HG03159 (cell line): ENCODE results near the gene GIMAP5.
"Not testable (repeated sequence)": the region's sequence is repeated elsewhere in the genome, so short reads cannot be mapped to it uniquely, and the experiment has no call there.

Experiments
- ATAC-seq: cut with Tn5 transposase; IDR thresholded peaks from one replicate; pipeline ENCODE4 v1.9.1; 2021; ENCODE audit warnings: mild to moderate bottlenecking, moderate library complexity; ENCODE audit not compliant: unreplicated experiment

Gene GIMAP5

DNA sequence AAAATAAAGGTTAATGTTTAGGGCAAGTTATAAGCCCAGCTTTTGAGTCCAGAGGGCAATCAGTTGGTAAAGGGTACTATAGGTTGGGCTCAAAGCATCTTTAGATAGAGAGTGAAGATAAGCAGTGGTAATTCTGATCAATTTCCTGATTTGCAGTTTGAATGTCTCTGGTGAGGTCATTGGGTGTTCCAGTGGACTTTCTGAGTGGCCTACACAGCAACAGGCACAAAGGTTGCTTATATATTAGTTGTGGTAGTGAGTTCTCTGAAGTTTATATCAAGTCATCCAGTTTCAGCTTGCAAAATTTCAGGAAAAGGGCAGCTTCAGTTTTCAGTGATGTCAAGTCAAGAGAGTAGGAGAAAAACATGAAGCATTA is 29.1 kb downstream of the GIMAP5 start:
- ATAC-seq: no peak

DNA sequence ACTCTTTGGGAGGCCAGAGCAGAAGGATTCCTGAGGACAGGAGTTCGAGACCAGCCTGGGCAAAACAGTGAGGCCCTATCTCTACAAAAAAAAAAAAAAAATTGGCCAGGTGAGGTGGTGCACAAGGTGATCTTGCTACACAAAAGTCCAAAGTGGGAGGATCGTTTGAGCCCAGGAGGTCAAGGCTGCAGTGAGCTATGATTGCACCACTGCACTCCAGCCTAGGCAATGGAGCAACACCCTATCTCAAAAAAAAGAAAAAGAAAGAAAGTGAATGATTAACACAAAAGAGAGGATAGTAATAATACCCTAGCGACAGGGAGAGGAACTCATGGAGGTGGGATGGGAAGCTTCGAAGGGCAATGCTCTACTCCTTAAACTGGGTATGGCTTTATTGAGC is 32.5 kb downstream of the GIMAP5 start:
- no peak for ATAC-seq

DNA sequence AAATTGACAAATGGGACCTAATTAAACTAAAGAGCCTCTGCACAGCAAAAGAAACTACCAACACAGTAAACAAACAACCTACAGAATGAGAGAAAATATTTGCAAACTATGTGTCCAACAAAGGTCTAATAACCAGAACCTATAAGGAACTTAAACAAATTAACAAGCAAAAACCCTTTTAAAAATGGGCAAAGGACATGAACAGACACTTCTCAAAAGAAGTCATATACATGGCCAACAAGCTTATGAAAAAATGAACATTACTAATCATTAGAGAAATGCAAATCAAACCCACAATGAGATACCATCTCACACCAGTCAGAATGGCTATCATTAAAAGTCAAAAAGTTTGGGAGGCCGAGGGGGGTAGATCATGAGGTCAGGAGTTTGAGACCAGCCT is 36.9 kb downstream of the GIMAP5 start:
- not testable (repeated sequence) for ATAC-seq

DNA sequence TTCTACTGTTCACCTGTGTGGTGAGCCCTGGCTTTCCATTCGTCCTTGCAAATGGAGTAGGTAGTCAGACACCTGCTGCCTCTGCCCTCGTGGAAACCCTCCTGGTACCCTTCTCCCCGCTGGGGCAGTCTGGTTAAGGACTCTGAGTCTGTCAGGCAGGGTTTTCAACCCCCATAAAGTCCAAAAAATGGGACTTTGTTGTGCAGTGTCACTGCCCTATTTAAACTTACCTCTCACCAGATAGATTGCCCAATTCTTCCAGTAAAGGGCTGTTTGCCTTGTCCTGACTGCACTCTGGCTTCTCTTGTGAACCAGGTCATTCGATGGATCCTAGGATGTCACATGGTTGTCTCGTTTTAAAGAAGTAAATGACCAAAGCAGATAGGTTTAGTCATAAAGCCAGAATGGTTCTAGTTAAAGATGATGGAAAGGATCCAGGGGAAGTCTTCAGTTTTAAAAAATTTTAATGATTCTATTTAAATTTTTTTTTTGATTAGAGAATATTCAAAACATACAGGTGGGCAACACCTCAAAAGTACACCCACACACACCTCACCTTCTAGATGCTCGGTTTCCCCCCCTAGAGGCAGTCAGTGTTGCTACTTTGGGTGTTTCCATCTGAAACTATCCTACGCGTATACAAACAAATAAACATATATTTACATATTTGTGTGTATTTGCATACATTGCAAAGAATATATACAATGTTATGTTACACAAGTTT is 41.0 kb downstream of the GIMAP5 start:
- ATAC-seq: no peak

DNA sequence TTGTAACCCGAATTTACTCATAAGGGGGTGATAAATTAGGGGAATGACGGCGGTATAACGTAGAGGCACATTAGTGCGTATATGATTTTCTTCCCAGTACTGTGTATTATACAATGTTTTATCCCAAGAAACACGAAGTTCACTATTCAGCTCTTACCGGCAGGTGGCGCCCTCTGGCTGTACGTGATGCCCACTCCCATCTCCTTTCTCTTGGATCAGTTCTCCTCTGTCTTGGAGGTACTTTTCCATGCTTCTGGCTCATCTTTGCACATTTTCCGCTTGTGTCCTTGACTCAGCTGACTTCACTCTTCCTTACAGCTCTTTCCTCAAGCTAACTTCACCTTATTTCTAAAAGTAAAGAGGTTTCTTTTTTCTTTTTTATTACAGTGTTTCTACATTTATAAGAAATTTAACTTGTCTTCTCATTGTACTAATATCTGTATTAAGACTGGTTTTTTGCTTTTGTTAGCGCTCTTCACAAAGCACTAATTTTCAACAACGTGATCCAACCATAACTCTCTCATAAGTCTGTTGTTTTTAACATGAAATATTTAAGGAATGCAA is 41.6 kb downstream of the GIMAP5 start:
- no peak for ATAC-seq

DNA sequence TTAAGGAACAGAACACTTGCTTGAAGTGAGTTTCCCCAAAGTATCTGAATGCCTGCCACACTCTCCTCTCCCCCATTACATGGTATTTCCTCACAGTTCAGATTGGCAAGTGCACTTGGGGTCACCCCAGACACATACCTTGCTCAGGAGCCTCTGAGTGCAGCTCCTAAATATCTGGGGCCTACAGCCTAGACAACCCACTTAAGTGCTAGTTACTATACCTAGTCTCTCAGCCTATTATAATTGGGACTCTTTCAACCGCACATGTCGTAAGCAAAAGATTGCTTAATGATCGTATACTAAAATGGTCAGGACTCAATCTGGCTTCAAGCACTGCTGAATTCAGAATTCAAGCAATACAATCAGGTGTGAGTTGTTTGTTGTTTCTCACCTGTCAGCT is 43.1 kb downstream of the GIMAP5 start:
- no peak for ATAC-seq

DNA sequence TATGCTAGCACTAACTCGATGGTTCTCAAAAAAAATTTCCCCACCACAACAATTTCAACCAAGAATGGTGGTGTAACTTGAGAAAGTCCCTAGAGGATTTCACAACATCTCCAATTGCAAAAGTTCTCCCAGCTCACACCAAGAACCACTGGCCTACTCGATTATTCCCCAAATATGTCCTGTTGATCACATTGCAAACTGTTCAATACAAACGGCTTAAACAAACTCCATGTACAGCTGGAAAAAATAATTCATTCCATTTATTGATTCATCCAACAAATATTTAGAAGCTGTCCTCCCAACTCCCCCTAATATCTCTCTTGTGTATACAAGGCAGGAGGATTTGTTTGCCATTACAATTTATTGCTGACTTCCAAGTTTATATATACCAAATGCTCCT is 43.9 kb downstream of the GIMAP5 start:
- ATAC-seq: no peak

DNA sequence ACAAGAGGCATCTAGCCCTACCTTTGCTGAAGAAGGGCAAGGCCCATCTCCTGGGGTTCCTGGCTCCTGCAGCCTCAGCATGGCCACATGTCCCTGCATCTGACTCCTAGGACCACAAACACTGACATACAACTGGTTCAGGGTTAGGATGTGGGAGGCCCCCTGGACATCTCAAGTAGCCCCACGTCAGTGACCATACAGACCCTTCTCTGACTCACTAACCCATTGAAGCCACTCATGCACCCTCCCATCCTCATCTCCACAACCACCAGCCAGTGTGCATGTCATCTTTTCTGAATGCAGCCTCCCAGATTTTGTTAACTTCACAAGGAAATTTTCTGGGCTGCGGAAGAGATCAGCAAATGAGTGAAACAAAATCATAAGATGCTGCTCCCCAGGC is 44.7 kb downstream of the GIMAP5 start:
- no peak for ATAC-seq

DNA sequence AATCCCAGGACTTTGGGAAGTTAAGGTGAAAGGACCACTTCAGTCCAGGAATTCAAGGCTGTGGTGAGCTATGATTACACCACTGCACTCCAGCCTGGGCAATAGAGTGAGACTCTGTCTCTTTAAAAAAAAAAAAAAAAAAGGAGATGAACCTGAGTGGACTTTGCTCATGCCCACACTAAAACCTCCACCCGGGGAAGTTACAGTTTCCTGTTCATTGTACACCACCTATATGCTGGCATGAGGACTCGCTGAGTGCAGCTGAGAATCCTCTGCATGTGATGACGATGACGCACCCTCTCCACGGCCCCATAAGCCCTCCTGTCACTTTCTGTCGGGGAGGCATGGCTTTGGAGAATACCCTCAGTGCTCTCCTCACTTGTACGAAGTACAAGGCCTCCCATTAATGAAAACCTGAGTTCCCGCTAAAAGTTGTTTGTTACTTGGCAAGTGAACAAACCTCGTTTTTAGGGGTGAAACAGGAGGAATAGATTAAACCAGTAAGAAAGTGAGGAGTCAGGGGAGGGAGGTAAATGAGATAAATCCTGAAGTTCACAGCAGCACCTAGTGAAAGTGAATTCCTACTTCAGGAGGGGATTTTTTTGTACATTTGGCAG is 47.0 kb downstream of the GIMAP5 start:
- ATAC-seq: no peak

DNA sequence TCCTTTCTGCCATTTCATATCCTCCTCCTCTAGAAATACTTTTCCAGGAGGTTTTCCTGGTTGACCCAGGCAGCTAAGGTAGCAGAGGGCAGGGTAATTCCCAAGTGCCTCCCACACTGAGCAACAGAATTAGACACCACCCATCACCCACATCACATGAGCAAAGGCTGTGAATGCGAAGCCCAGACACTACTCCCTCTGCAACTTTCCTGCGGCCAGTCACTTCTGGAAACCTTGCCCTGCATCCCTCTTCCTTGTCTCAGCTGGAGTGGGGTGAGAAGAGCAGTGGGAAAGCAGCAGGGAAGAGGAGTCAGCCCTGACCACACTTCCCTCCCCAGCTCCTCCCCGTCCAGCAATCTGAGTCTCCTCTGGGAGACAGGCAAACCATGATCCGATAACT is 47.7 kb downstream of the GIMAP5 start:
- no peak for ATAC-seq

DNA sequence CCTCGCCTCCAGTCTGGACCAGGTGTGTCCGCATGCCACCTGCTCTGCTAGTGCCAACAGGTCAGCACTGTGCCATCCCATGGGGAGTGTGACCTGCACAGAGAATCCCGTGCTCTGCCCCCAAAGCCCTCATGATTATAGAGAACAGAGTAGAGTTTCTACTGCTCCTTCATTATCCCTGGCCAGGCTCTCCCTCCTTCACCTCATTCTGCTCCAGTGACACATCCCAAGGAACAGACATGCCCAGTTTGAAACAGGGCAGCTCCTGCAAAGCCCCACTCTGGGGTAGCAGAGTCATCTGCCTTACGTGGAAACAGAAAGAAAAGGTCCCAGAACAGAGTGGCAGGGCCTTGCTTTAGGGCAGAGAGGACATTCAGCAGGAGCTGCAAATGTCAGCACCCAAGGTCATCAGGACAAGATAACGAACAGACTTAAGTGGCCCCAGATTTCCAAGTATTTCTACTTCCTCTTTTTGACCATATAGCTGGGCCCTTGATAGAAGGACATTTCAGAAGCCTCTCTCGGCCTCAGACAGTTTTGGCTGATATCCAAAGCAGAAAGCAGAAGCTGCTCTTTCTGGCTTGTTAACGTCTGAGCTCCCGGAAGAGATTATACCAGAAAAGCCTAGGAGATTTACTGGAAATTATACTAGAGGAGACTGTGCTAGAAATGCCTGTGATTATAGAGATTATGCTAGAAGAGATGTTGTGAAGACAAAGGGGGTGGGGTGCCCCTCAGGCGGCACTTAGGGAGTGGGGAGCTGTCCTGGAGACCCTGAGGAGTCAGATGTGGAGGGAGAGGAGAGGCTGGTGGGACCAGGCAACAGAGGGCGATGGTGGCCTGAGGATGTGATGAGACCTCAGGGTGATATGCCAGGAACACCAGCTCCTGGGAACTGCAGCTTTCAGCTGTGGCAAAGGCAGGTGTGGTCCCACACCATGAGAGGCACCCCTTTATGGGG is 50.4 kb downstream of the GIMAP5 start:
- peak; percentile 58 for ATAC-seq

DNA sequence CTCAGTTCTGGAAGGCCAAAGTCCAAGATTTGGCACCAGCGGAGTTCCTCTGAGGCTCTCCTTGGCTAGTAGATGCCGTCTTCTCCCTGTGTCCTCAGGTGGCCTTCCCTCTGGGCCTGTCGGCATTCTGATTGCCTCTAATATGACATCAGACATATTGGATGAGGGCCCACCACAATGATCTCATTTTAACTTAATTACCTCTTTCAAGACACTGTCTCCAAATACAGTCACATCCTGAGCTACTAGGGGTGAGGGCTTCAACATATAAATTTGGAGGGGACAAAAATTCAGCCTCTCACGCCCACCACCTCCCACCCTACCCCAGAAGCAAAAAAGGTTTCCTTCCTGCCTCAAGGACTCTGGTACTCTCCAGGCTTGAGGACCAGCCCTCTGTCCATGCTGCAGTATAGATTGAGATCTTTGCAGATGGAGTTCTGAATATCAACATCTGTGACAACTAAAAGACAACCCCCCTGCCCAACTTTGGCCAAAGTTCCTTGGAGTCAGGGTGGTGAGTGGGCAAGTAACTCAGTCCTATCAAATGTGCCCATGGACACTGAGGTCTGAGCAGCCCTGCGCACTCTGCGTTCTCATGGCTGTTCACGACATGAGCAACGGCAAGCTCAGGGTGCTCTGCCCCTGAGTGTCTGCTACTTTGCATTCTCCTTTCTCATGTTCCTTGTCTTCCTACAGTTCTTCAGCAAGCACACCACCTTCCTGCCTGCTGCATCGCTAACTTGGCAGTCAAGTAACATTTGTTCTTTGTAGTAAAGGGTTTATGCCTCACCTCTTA is 51.5 kb downstream of the GIMAP5 start:
- ATAC-seq: no peak

DNA sequence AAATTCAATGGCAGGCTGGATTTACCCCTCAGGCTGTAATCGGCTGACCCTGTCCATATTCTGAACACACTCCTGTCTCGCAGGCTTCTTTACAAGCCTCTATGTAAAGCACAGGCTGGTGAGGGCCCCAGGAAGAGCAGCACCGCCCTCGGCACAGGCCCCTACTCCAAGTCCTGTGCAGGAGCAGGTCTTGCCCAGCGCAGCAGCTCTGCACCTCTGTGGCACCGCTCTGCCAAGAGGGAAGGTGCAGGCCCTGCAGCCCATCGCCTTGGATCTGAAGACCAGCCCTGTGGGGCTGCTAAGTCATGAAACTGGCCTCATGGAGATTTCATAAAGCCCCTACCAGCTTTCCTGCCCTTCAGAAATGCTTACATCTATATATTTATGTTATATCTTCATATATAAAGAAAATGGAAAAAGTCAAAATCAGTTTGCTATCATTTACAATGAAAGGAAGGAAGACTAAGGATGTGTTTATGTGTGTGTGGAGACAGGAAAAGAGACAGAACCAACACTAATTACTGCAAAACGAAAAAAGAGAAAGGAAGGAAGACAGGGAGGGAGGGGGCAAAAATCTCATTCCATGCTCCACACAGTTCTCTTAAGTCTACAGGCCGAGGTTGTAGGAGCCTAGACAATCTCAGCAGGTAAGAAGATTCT is 53.3 kb downstream of the GIMAP5 start:
- no peak for ATAC-seq

DNA sequence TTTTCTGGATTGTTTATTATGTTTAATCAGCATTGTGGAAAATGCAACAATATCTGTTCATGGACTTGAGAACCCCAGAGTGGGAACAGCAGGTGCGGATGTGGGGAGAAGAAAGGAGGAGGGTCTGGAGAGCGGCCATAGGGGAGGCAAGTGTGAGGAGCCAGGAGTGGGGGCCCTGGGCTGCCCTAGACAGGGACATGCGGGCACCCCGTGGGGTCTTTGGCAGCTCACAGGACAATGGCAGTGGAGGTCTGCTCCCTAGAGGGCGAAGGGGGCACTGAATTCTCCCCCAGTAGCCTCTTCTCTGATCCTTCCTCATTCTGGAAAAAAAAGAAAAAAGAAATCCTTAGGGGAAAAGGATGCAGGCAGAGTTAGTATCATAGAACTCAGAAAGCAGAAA is 54.1 kb downstream of the GIMAP5 start:
- ATAC-seq: no peak

DNA sequence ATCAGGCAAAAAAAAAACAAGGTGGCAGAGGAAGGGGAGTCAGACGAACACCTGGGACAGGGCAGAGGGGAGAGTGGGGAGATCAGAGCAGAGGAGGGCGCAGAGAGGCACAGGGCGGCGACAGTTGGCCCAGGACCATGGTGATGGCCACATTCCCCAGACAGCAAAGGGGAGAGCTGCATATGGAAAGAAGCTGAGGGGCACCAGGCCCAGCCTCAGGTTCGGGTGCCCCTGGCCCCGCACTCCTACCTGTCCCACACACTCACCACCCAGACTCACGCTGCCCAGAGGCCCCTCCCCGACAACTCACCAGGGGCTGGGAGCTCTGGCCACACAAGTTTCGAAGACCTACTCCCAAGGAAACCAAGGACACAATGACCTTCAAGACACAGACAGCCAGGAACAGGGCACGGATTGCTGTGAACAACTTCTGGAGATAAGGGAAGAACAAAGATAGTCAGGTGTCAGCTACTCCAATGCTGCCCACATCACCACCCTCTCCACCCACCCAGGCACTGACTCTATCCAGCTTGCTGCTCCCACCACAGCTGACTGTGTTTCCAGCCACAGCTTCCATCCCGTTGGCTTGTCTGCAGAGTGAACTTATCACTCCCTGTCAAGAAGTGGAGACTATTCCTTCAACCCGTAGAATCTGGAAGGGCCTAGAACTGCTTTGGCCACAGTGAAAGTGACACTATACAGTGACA is 54.7 kb downstream of the GIMAP5 start:
- no peak for ATAC-seq
